K562 (cell line): ENCODE measurements around the gene LRRC61. TPM values are rescaled to one million over a fixed set of nuclear protein-coding genes. Genes with fewer than 3 reads are reported as not detected.

Experiments
- L3MBTL2 ChIP-seq: fragments of 450-650 bp; IDR thresholded peaks from 2 replicates; pipeline ENCODE4 v1.6.1; 2016; ENCODE audit warnings: mild to moderate bottlenecking, moderate library complexity
- MTA3 ChIP-seq: fragments of 450-650 bp; formaldehyde crosslinking; IDR thresholded peaks from 2 replicates; pipeline ENCODE4 v1.6.1; 2017; ENCODE audit warnings: mild to moderate bottlenecking, borderline replicate concordance
- RAD21 ChIP-seq, 2 experiments: fragments of 250-450 bp in 1 of 2; fragments of 450-650 bp in 1 of 2; sonication (Bioruptor Pico) in 1 of 2; formaldehyde crosslinking in 1 of 2; IDR thresholded peaks in 1 of 2; conservative IDR thresholded peaks in 1 of 2; 2 replicates each; pipeline versions ENCODE4 v1.4.0 to v1.8.0; 2020 to 2022; ENCODE audit warnings: mild to moderate bottlenecking in 2 of 2, moderate library complexity in 1 of 2
- VEZF1 ChIP-seq: fragments of 200-800 bp; sonication (Bioruptor generic); IDR thresholded peaks from 2 replicates; pipeline ENCODE4 v1.6.1; 2017; ENCODE audit warnings: missing genetic modification characterization, missing compliant biosample characterization
- ZBTB12 ChIP-seq: fragments of 250-450 bp; sonication (Bioruptor Pico); IDR thresholded peaks from 2 replicates; pipeline ENCODE4 v1.4.0; 2020
- ZBTB40 ChIP-seq, 2 experiments: fragments of 450-650 bp in 1 of 2; sonication (generic) in 1 of 2; formaldehyde crosslinking in 1 of 2; IDR thresholded peaks; 2 replicates each; pipeline versions ENCODE4 v1.7.1 to v1.9.0; 2016 to 2022; ENCODE audit warnings: inconsistent platforms in 1 of 2, mild to moderate bottlenecking in 1 of 2, missing genetic modification reagents in 1 of 2
- ZFX ChIP-seq: sonication (generic); formaldehyde crosslinking; IDR thresholded peaks from 2 replicates; pipeline ENCODE4 v1.8.0; 2022; ENCODE audit warnings: mild to moderate bottlenecking, missing genetic modification reagents, moderate library complexity
- polyA plus RNA-seq, 8 experiments: library from polyadenylated mRNA; depleted of rRNA in 4 of 8; stranded (reverse) in 5 of 8; unstranded in 3 of 8; fragments of >200 nt; fragmentation: Nextera tagmentation in 2 of 8; fragmentation: Illumina TruSeq in 1 of 8; extraction: Ambion mirVana in 2 of 8; extraction: Trizol in 1 of 8; gene quantifications; 2 replicates each; pipeline versions ENCODE4 v1.2.1 to v1.2.3, GENCODE V29; 2011 to 2014; ENCODE audit warnings: inconsistent platforms in 1 of 8, missing spikeins in 1 of 8
- total RNA-seq, 7 experiments: library from RNA; depleted of rRNA in 6 of 7; stranded (reverse); fragments of >200 nt in 6 of 7; fragmentation: Illumina TruSeq in 2 of 7; extraction: Trizol in 2 of 7; gene quantifications; 2 replicates each; pipeline versions ENCODE4 v1.2.1 to v1.2.3, GENCODE V29; 2011 to 2021; ENCODE audit warnings: low replicate concordance in 1 of 7
- TF ChIP-seq, protein P1 (sequence below): fragments of 450-650 bp; IDR thresholded peaks from 2 replicates; pipeline ENCODE4 v1.6.1; 2017; ENCODE audit warnings: antibody characterized with exemption, mild to moderate bottlenecking

The LRRC61 gene
- total and polyA plus RNA-seq, 9 of the 15 experiments (the other 6 are each of a cell fraction or from before 2014, with no cell fraction given): 1.3 to 55.2 (median 35.2) TPM

GRCh38 chr7:150357771-150358427, 34.7 kb downstream of the LRRC61 start (continued):
- TF ChIP-seq, protein P1, sequence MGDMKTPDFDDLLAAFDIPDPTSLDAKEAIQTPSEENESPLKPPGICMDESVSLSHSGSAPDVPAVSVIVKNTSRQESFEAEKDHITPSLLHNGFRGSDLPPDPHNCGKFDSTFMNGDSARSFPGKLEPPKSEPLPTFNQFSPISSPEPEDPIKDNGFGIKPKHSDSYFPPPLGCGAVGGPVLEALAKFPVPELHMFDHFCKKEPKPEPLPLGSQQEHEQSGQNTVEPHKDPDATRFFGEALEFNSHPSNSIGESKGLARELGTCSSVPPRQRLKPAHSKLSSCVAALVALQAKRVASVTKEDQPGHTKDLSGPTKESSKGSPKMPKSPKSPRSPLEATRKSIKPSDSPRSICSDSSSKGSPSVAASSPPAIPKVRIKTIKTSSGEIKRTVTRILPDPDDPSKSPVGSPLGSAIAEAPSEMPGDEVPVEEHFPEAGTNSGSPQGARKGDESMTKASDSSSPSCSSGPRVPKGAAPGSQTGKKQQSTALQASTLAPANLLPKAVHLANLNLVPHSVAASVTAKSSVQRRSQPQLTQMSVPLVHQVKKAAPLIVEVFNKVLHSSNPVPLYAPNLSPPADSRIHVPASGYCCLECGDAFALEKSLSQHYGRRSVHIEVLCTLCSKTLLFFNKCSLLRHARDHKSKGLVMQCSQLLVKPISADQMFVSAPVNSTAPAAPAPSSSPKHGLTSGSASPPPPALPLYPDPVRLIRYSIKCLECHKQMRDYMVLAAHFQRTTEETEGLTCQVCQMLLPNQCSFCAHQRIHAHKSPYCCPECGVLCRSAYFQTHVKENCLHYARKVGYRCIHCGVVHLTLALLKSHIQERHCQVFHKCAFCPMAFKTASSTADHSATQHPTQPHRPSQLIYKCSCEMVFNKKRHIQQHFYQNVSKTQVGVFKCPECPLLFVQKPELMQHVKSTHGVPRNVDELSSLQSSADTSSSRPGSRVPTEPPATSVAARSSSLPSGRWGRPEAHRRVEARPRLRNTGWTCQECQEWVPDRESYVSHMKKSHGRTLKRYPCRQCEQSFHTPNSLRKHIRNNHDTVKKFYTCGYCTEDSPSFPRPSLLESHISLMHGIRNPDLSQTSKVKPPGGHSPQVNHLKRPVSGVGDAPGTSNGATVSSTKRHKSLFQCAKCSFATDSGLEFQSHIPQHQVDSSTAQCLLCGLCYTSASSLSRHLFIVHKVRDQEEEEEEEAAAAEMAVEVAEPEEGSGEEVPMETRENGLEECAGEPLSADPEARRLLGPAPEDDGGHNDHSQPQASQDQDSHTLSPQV: 0 out of 2 replicates have a peak, but pooled peaks have one; percentile 16
- TF ChIP-seq ZBTB12 (CRISPR knock-in tag) (no peak), ZFX (CRISPR knock-in tag) (no peak), ZBTB40 (IDR thresholded peaks at IDR 0.05) (no peak), ZBTB40 (CRISPR knock-in tag; IDR thresholded peaks at IDR 0.05) (no peak), RAD21 (CRISPR knock-in tag; conservative IDR thresholded peaks at IDR 0.05 in 1 of 2, IDR thresholded peaks at IDR 0.05 in 1 of 2) (peak; percentile 26 to 52; a peak in 3 of 4 replicates), L3MBTL2 (no peak; the same call in none of the 2 replicates), MTA3 (no peak), VEZF1 (CRISPR knock-in tag) (no peak)
